ENCODE data around the gene PRDM16. TPM values are rescaled to one million over a fixed set of nuclear protein-coding genes. Genes with fewer than 3 reads are reported as not detected.

PRDM16 gene
- total and polyA plus RNA-seq, 2 donors (not counting 1 experiment from before 2014, with no cell fraction given), result 0.03 to 0.12 TPM

DNA sequence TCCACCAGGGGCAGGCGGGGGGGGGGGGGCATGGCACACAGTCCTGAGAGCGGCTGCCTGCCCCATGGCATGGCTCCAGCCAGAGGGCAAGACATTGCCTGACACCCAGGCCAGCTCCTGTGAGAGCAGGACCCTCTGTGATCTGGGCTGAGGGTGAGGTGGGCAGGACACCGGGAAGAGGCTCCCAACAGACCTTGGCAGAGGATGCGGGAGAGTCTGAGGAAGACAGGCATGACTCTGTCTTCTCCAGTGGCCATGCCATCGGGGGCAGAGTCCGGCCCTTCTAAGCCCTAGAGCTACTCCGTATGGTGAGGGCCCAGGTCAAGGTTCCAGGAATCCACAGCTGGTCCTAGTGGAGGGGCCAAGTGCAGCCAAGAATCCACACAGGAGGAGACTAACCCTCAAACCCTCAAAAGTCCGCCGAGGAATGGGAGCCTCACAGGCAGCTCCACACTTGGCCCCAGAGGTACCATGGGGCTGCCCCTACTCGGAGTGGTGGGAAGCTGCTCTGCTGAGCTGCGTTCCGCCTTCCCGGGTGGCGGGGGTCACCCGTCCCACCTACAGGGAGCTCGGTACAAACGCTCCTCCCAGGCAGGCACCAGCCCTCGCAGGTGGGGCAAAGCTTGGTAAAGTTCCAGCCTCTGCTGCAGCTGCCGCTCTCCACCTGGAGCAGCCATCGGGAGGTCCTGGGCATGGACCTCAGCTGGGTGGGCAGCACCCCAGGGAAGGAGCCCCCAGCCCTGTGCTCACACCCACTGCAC is 41.2 kb upstream of the PRDM16 start:
- Mint-ChIP-seq H3K4me1 (no peaks in the 10 kb centered on the region), H3K9me3 (ENCODE audit: insufficient read depth) (no peaks in the 10 kb centered on the region), H3K27me3 (no peaks in the 10 kb centered on the region), H3K27ac (no peak overlapping the region), H3K4me3 (no peak overlapping the region)
- ATAC-seq (ENCODE audit: low read depth) (no peak), DNase-seq (no peak)
- no peak overlapping the region for H3K4me2 ChIP-seq (replicated peaks; ENCODE audit: low read depth, low read length, poor library complexity, severe bottlenecking)
- peaks cover 0 to 12% (median 0%) of the 10 kb centered on the region in 4 experiments for H3K27me3 ChIP-seq (replicated peaks in 1 of 4; ENCODE audit: control extremely low read depth in 1 of 4, control insufficient read depth in 3 of 4, insufficient read depth in 4 of 4, low read length in 3 of 4)
- no peaks in the 10 kb centered on the region for H3K79me2 ChIP-seq (ENCODE audit: control insufficient read depth, insufficient read depth, low read length)
- H3K4me1 ChIP-seq (ENCODE audit: control insufficient read depth in 2 of 2, insufficient read depth in 2 of 2, low read length in 2 of 2), result no peaks in the 10 kb centered on the region
- H3K9me3 ChIP-seq (ENCODE audit: control extremely low read depth in 1 of 3, control insufficient read depth in 2 of 3, insufficient read depth in 1 of 3, low read length in 2 of 3), result peaks cover 0 to 7% (median 0%) of the 10 kb centered on the region in 3 donors
- POLR2A ChIA-PET, result no interaction called here
- CTCF ChIA-PET, result no interaction called here
- intact Hi-C loops (cut with micrococcal nuclease), result no loop called here
- no peak for TF ChIP-seq EZH2 (IDR thresholded peaks at IDR 0.05; ENCODE audit: borderline replicate concordance, insufficient read depth, low read depth, low read length, poor library complexity, severe bottlenecking)
- TF ChIP-seq, protein P1, sequence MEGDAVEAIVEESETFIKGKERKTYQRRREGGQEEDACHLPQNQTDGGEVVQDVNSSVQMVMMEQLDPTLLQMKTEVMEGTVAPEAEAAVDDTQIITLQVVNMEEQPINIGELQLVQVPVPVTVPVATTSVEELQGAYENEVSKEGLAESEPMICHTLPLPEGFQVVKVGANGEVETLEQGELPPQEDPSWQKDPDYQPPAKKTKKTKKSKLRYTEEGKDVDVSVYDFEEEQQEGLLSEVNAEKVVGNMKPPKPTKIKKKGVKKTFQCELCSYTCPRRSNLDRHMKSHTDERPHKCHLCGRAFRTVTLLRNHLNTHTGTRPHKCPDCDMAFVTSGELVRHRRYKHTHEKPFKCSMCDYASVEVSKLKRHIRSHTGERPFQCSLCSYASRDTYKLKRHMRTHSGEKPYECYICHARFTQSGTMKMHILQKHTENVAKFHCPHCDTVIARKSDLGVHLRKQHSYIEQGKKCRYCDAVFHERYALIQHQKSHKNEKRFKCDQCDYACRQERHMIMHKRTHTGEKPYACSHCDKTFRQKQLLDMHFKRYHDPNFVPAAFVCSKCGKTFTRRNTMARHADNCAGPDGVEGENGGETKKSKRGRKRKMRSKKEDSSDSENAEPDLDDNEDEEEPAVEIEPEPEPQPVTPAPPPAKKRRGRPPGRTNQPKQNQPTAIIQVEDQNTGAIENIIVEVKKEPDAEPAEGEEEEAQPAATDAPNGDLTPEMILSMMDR (IDR thresholded peaks at IDR 0.05), result no peak
- H3K4me3 ChIP-seq (ENCODE audit: control extremely low read depth in 1 of 5, extremely low read depth in 1 of 5, insufficient read depth in 1 of 5, low read depth in 2 of 5, low read length in 4 of 5), result no peak overlapping the region
- H3K9ac ChIP-seq (ENCODE audit: low read length), result no peak overlapping the region
- no peaks in the 10 kb centered on the region for H4K20me1 ChIP-seq (ENCODE audit: control insufficient read depth, insufficient read depth, low read length, poor library complexity, severe bottlenecking)
- WGBS (ENCODE audit: insufficient coverage), result 93% methylated on average over 18 of the region's 20 CpGs
- H2AFZ ChIP-seq (ENCODE audit: insufficient read depth, low read depth, low read length, poor library complexity, severe bottlenecking), result no peak overlapping the region
- no peaks in the 10 kb centered on the region for H3K36me3 ChIP-seq (replicated peaks in 1 of 2; ENCODE audit: control extremely low read depth in 1 of 2, control insufficient read depth in 1 of 2, extremely low read depth in 1 of 2, insufficient read depth in 2 of 2, low read length in 1 of 2)
- no peak overlapping the region for H3K27ac ChIP-seq (ENCODE audit: low read length in 2 of 2)

GRCh38 chr1:3028531-3029282 is 40.3 kb upstream of the PRDM16 start:
- no peak overlapping the region for H2AFZ ChIP-seq (ENCODE audit: insufficient read depth, low read depth, low read length, poor library complexity, severe bottlenecking)
- no peaks in the 10 kb centered on the region for H4K20me1 ChIP-seq (ENCODE audit: control insufficient read depth, insufficient read depth, low read length, poor library complexity, severe bottlenecking)
- H3K36me3 ChIP-seq (replicated peaks in 1 of 2; ENCODE audit: control extremely low read depth in 1 of 2, control insufficient read depth in 1 of 2, extremely low read depth in 1 of 2, insufficient read depth in 2 of 2, low read length in 1 of 2), result no peaks in the 10 kb centered on the region
- no peaks in the 10 kb centered on the region for H3K9me3 Mint-ChIP-seq (ENCODE audit: insufficient read depth)
- TF ChIP-seq, protein P1 (IDR thresholded peaks at IDR 0.05), result no peak
- intact Hi-C loops (cut with micrococcal nuclease), result no loop called here
- H3K9me3 ChIP-seq (ENCODE audit: control extremely low read depth in 1 of 3, control insufficient read depth in 2 of 3, insufficient read depth in 1 of 3, low read length in 2 of 3), result peaks cover 0 to 7% (median 0%) of the 10 kb centered on the region in 3 donors
- no peak overlapping the region for H3K4me2 ChIP-seq (replicated peaks; ENCODE audit: low read depth, low read length, poor library complexity, severe bottlenecking)
- H3K79me2 ChIP-seq (ENCODE audit: control insufficient read depth, insufficient read depth, low read length), result no peaks in the 10 kb centered on the region
- CTCF ChIA-PET, result no interaction called here
- H3K4me3 ChIP-seq (ENCODE audit: control extremely low read depth in 1 of 5, extremely low read depth in 1 of 5, insufficient read depth in 1 of 5, low read depth in 2 of 5, low read length in 4 of 5), result no peak overlapping the region
- H3K27ac ChIP-seq (ENCODE audit: low read length in 2 of 2), result no peak overlapping the region
- H3K27me3 ChIP-seq (replicated peaks in 1 of 4; ENCODE audit: control extremely low read depth in 1 of 4, control insufficient read depth in 3 of 4, insufficient read depth in 4 of 4, low read length in 3 of 4), result peaks cover 0 to 12% (median 0%) of the 10 kb centered on the region in 4 experiments
- no peaks in the 10 kb centered on the region for H3K4me1 ChIP-seq (ENCODE audit: control insufficient read depth in 2 of 2, insufficient read depth in 2 of 2, low read length in 2 of 2)
- H3K4me1 Mint-ChIP-seq, result no peaks in the 10 kb centered on the region
- 41% methylated on average over 28 of the region's 32 CpGs for WGBS (ENCODE audit: insufficient coverage)
- no peak overlapping the region for H3K9ac ChIP-seq (ENCODE audit: low read length)
- ATAC-seq (ENCODE audit: low read depth), result no peak
- POLR2A ChIA-PET, result no interaction called here
- no peak for DNase-seq
- H3K27ac Mint-ChIP-seq, result no peak overlapping the region
- H3K27me3 Mint-ChIP-seq, result no peaks in the 10 kb centered on the region
- H3K4me3 Mint-ChIP-seq, result no peak overlapping the region
